ENCODE data around the gene VARS1.
"Not testable (repeated sequence)": the region's sequence is repeated elsewhere in the genome, so short reads cannot be mapped to it uniquely, and the experiment has no call there.

GRCh38 chr6:31823592-31824196 is 28.1 kb upstream of the VARS1 start:
- TF ChIP-seq CTCF, POLR2AphosphoS5, POLR2A (IDR thresholded peaks at IDR 0.05): not testable (repeated sequence)
